ENCODE results near the gene EMILIN1.

The EMILIN1 gene

DNA sequence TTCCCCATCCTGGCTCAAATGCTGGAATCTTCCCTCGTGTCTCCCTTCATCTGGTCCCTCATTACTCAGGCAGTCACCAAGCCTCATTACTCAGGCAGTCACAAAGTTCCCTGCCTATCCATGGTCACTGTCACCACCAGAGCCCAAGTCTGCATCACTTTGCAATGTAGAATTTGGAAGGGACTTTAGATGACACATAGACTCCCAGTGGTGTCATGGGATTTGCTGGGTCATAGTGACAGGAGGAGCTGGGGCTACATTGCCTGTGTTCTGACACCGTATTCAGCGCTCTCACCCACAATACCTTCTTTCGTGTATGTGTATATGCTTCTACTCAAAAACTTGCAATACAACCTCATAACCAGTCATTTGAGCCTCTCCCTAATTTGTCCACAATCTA is 2.1 kb upstream of the EMILIN1 start:
- ChIA-PET CTCF (no interaction called here), POLR2A (ENCODE audit: low non-redundant PET) (interaction anchor here (0.8 kb wide), 1 partner anchor 10 kb away, joined by 3 read pairs; the partner anchor contains the start of gene KHK)
- no peak overlapping the region for H3K27ac ChIP-seq
- no peak for DNase-seq (ENCODE audit: low spot score)
- no peak for TF ChIP-seq CTCF (conservative IDR thresholded peaks at IDR 0.05; ENCODE audit: low read depth)

GRCh38 chr2:27077231-27077630 is 1.2 kb upstream of the EMILIN1 start:
- no peak for TF ChIP-seq CTCF (conservative IDR thresholded peaks at IDR 0.05; ENCODE audit: low read depth)
- CTCF ChIA-PET, result no interaction called here

GRCh38 chr2:27079233-27080139 is 1.1 kb downstream of the EMILIN1 start:
- no peak for DNase-seq (ENCODE audit: low spot score)
- ChIA-PET CTCF (interaction anchor here (0.6 to 1.1 kb wide), 2 partner anchors 118 to 252 kb away, joined by 3 to 4 read pairs; no protein-coding TSS in a partner anchor), POLR2A (ENCODE audit: low non-redundant PET) (no interaction called here)
- no peak for TF ChIP-seq CTCF (conservative IDR thresholded peaks at IDR 0.05; ENCODE audit: low read depth)
- H3K27ac ChIP-seq, result 0 out of 2 replicates have a peak overlapping the region, but pooled peaks have one; percentile 83

More at GRCh38 chr2:27077231-27077630, 1.2 kb upstream of the EMILIN1 start:
- DNase-seq (ENCODE audit: low spot score), result no peak
- POLR2A ChIA-PET (ENCODE audit: low non-redundant PET), result interaction anchor here (0.5 to 0.8 kb wide), 2 partner anchors 9 to 33 kb away, joined by 3 read pairs; partner anchors contain the start of gene KHK
- no peak overlapping the region for H3K27ac ChIP-seq

- CTCF ChIA-PET, result interaction anchor here (1.3 kb wide), 1 partner anchor 234 kb away, joined by 5 read pairs; no protein-coding TSS in a partner anchor
- TF ChIP-seq CTCF (conservative IDR thresholded peaks at IDR 0.05; ENCODE audit: low read depth), result no peak
- no peak for DNase-seq (ENCODE audit: low spot score)
- POLR2A ChIA-PET (ENCODE audit: low non-redundant PET), result no interaction called here
- peak overlapping the region; percentile 83; the same call in 1 of the 2 replicates for H3K27ac ChIP-seq
Measured at GRCh38 chr2:27080140-27080469, 1.7 kb downstream of the EMILIN1 start.

DNA sequence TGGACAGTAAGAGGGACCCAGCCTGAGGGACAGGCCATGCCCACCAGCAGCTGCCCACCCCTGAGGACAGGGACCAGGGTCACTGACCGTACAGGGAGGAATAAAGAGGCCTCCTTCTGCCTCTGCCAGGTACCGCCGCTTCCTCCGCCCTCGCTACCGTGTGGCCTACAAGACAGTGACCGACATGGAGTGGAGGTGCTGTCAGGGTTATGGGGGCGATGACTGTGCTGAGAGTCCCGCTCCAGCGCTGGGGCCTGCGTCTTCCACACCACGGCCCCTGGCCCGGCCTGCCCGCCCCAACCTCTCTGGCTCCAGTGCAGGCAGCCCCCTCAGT is 2.2 kb downstream of the EMILIN1 start:
- POLR2A ChIA-PET (ENCODE audit: low non-redundant PET), result no interaction called here
- TF ChIP-seq CTCF (conservative IDR thresholded peaks at IDR 0.05; ENCODE audit: low read depth), result no peak
- no peak for DNase-seq (ENCODE audit: low spot score)
- CTCF ChIA-PET, result interaction anchor here (1.3 to 1.5 kb wide), 2 partner anchors 8 to 234 kb away, joined by 3 to 5 read pairs; no protein-coding TSS in a partner anchor
- peak overlapping the region; percentile 83 for H3K27ac ChIP-seq

DNA sequence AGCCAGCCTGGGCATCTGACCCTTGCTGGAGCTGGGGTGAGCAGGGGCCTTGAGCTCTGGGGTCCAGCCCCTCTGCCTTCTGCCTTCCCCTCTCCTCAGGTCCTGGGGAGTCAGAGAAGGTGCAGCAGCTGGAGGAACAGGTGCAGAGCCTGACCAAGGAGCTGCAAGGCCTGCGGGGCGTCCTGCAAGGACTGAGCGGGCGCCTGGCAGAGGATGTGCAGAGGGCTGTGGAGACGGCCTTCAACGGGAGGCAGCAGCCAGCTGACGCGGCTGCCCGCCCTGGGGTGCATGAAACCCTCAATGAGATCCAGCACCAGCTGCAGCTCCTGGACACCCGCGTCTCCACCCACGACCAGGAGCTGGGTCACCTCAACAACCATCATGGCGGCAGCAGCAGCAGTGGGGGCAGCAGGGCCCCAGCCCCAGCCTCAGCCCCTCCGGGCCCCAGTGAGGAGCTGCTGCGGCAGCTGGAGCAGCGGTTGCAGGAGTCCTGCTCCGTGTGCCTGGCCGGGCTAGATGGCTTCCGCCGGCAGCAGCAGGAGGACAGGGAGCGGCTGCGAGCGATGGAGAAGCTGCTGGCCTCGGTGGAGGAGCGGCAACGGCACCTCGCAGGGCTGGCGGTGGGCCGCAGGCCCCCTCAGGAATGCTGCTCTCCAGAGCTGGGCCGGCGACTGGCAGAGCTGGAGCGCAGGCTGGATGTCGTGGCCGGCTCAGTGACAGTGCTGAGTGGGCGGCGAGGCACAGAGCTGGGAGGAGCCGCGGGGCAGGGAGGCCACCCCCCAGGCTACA is 3.8 kb downstream of the EMILIN1 start:
- no peak for TF ChIP-seq CTCF (conservative IDR thresholded peaks at IDR 0.05; ENCODE audit: low read depth)
- DNase-seq (ENCODE audit: low spot score), result no peak
- H3K27ac ChIP-seq, result peak overlapping the region; percentile 83
- CTCF ChIA-PET, result interaction anchor here (0.6 to 1.5 kb wide), 3 partner anchors 9 to 67 kb away, joined by 3 to 6 read pairs (median 4); no protein-coding TSS in a partner anchor
- POLR2A ChIA-PET (ENCODE audit: low non-redundant PET), result interaction anchor here (0.6 kb wide), 2 partner anchors 19 to 76 kb away, joined by 3 read pairs; no protein-coding TSS in a partner anchor
